HCT116 (cell line): ENCODE data around the gene PMEPA1. TPM values are rescaled to one million over a fixed set of nuclear protein-coding genes. Genes with fewer than 3 reads are reported as not detected.

Experiments used
- ATAC-seq: fragments of 200-7000 bp; cut with Tn5 transposase; 2 replicates; pipeline ENCODE4 v1.9.1; 2020; ENCODE audit warnings: mild to moderate bottlenecking, moderate library complexity
- BruUV-seq: library from RNA; stranded (reverse); fragments of 400-500 nt; replicated peaks from 2 replicates; lab custom pipeline; 2021; lab: Mats Ljungman, UMichigan
- CTCF ChIA-PET: fragments of 300-600 bp; sonication (Branson Sonifier 250); formaldehyde crosslinking; loops from one replicate; lab custom pipeline; 2021; ENCODE audit warnings: antibody characterized with exemption; lab: Charles Lee
- POLR2A ChIA-PET: fragments of 300-600, 350-600 bp; sonication (Branson Sonifier 250); formaldehyde crosslinking; loops from one replicate; lab custom pipeline; 2021; ENCODE audit warnings: antibody characterized with exemption; lab: Charles Lee
- RAD21 ChIA-PET, 2 experiments: fragments of 300-600 bp; sonication (Branson Sonifier 250); formaldehyde crosslinking; loops; one replicate each; lab custom pipeline; 2023; ENCODE audit warnings: low total read pairs in 2 of 2; ENCODE audit not compliant: uncharacterized antibody in 2 of 2, unreplicated experiment in 2 of 2, low non-redundant PET in 1 of 2; lab: Charles Lee
- DNase-seq: peaks from one replicate; pipeline ENCODE4 v3.0.0-alpha.2; 2010; ENCODE audit warnings: low read depth, low spot score
- H2AFZ ChIP-seq: fragments of 200-600 bp; shearing (Covaris generic), sonication (generic); 2 replicates; pipeline ENCODE4 v1.6.1; 2017; ENCODE audit warnings: low read depth, mixed run types, mixed read lengths, antibody characterized with exemption, low read length; ENCODE audit not compliant: poor library complexity, severe bottlenecking
- H3K27ac ChIP-seq: 2 replicates; pipeline ENCODE4 v1.5.1; 2012; ENCODE audit warnings: low read depth, low read length
- H3K27me3 ChIP-seq: fragments of 200-600 bp; sonication (generic); 2 replicates; pipeline ENCODE4 v1.6.1; 2016; ENCODE audit warnings: mixed run types, low read length, mixed read lengths; ENCODE audit not compliant: insufficient read depth
- H3K36me3 ChIP-seq, 2 experiments: fragments of 200-500 bp in 1 of 2; fragments of 200-600 bp in 1 of 2; sonication (Bioruptor generic) in 1 of 2; sonication (generic) in 1 of 2; 2 replicates each; pipeline versions ENCODE4 v1.5.1 to v1.6.1; 2014 to 2016; ENCODE audit warnings: low read length in 2 of 2, inconsistent platforms in 1 of 2, mixed read lengths in 1 of 2, mixed run types in 1 of 2; ENCODE audit not compliant: insufficient read depth in 2 of 2, control insufficient read depth in 1 of 2
- H3K4me1 ChIP-seq, 2 experiments: fragments of 200-600 bp in 1 of 2; sonication (generic) in 1 of 2; 2 replicates each; pipeline versions ENCODE4 v1.5.1 to v1.6.1; 2012 to 2017; ENCODE audit warnings: low read length in 2 of 2, inconsistent platforms in 1 of 2, mild to moderate bottlenecking in 1 of 2, mixed read lengths in 1 of 2, mixed run types in 1 of 2, moderate library complexity in 1 of 2; ENCODE audit not compliant: insufficient read depth in 2 of 2, control insufficient read depth in 1 of 2
- H3K4me2 ChIP-seq: fragments of 200-600 bp; sonication (generic); 2 replicates; pipeline ENCODE4 v1.6.1; 2017; ENCODE audit warnings: mixed run types, low read length, mixed read lengths
- H3K4me3 ChIP-seq, 2 experiments: fragments of 200-600 bp in 1 of 2; sonication (generic) in 1 of 2; replicated peaks in 1 of 2; 2 replicates each; pipeline ENCODE4 v1.5.1; 2011 to 2016; ENCODE audit warnings: low read length in 2 of 2, control low read depth in 1 of 2, low read depth in 1 of 2, mild to moderate bottlenecking in 1 of 2, mixed read lengths in 1 of 2, mixed run types in 1 of 2
- H3K79me2 ChIP-seq: fragments of 200-600 bp; sonication (generic); 2 replicates; pipeline ENCODE4 v1.6.1; 2017; ENCODE audit warnings: mild to moderate bottlenecking, mixed run types, low read length, moderate library complexity, mixed read lengths; ENCODE audit not compliant: insufficient read depth
- H3K9ac ChIP-seq: fragments of 200-600 bp; sonication (generic); 2 replicates; pipeline ENCODE4 v1.6.1; 2016; ENCODE audit warnings: low read length, mixed read lengths
- H3K9me2 ChIP-seq: fragments of 200-600 bp; sonication (generic), shearing (Covaris generic); 2 replicates; pipeline ENCODE4 v1.6.1; 2017; ENCODE audit warnings: mixed run types, mild to moderate bottlenecking, moderate library complexity; ENCODE audit not compliant: insufficient read depth
- H3K9me3 ChIP-seq, 2 experiments: fragments of 200-500 bp in 1 of 2; fragments of 200-600 bp in 1 of 2; sonication (Bioruptor generic) in 1 of 2; sonication (generic) in 1 of 2; 2 replicates each; pipeline ENCODE4 v1.6.1; 2014 to 2017; ENCODE audit warnings: low read length in 2 of 2, mixed read lengths in 2 of 2, inconsistent platforms in 1 of 2, low read depth in 1 of 2, mild to moderate bottlenecking in 1 of 2, mixed run types in 1 of 2, moderate library complexity in 1 of 2; ENCODE audit not compliant: control insufficient read depth in 1 of 2, insufficient read depth in 1 of 2
- H4K20me1 ChIP-seq: fragments of 200-600 bp; sonication (generic), shearing (Covaris generic); 2 replicates; pipeline ENCODE4 v1.6.1; 2017; ENCODE audit warnings: mixed run types, mild to moderate bottlenecking, moderate library complexity; ENCODE audit not compliant: insufficient read depth
- CBX3 ChIP-seq: IDR thresholded peaks from 2 replicates; pipeline ENCODE4 v1.6.1; 2012; ENCODE audit warnings: low read depth
- CEBPB ChIP-seq: IDR thresholded peaks from 2 replicates; pipeline ENCODE4 v1.6.1; 2012; ENCODE audit warnings: low read depth
- EGR1 ChIP-seq: IDR thresholded peaks from 2 replicates; pipeline ENCODE4 v1.6.1; 2012; ENCODE audit warnings: low read depth
- ELF1 ChIP-seq: IDR thresholded peaks from 2 replicates; pipeline ENCODE4 v1.6.1; 2012; ENCODE audit warnings: low read depth, borderline replicate concordance
- FOSL1 ChIP-seq: IDR thresholded peaks from 2 replicates; pipeline ENCODE4 v1.6.1; 2012; ENCODE audit warnings: low read depth
- POLR2AphosphoS5 ChIP-seq: IDR thresholded peaks from 2 replicates; pipeline ENCODE4 v1.6.1; 2011; ENCODE audit warnings: mild to moderate bottlenecking, low read depth, low read length, moderate library complexity
- RAD21 ChIP-seq: IDR thresholded peaks from 2 replicates; pipeline ENCODE4 v1.6.1; 2012; ENCODE audit warnings: low read depth, mild to moderate bottlenecking
- intact Hi-C: fragments of 100-400 bp; cut with micrococcal nuclease; formaldehyde crosslinking; loops from 2 replicates; pipeline ENCODE4 v1.10.0; 2022
- total RNA-seq: library from RNA; stranded (reverse); gene quantifications from one replicate; pipeline ENCODE4 v1.2.1, GENCODE V29; 2021; ENCODE audit not compliant: unreplicated experiment
- TF ChIP-seq, protein P1 (sequence below), 3 experiments: fragments of 200-600 bp in 1 of 3; sonication (generic) in 1 of 3; IDR thresholded peaks in 2 of 3; conservative IDR thresholded peaks in 1 of 3; 2 replicates each; pipeline ENCODE4 v1.5.1; 2012 to 2017; ENCODE audit warnings: low read depth in 2 of 3, low read length in 2 of 3, antibody characterized with exemption in 1 of 3, borderline replicate concordance in 1 of 3, control low read depth in 1 of 3, mild to moderate bottlenecking in 1 of 3, mixed read lengths in 1 of 3, mixed run types in 1 of 3, moderate library complexity in 1 of 3; ENCODE audit not compliant: insufficient read depth in 1 of 3
- TF ChIP-seq, protein P2 (sequence below): IDR thresholded peaks from 2 replicates; pipeline ENCODE4 v1.6.1; 2011; ENCODE audit warnings: mild to moderate bottlenecking, low read length, moderate library complexity; ENCODE audit not compliant: insufficient replicate concordance; ENCODE audit errors: extremely low read depth

The PMEPA1 gene
- total RNA-seq, 1 experiment from 2014 or later, result 0.64 TPM

GRCh38 chr20:57624124-57624523 is 85.7 kb downstream of the PMEPA1 start:
- intact Hi-C loops, result loop anchor here (10.0 kb wide), 1 partner anchor 581 kb away; no protein-coding TSS in a partner anchor
- CTCF ChIA-PET, result interaction anchor here (0.7 to 3.1 kb wide), 2 partner anchors 463 to 578 kb away, joined by 3 to 20 read pairs; no protein-coding TSS in a partner anchor
- Histone ChIP-seq H3K27me3 (peaks cover 17% of the 10 kb centered on the region; the same call in 1 of the 2 replicates), H3K79me2 (no peaks in the 10 kb centered on the region), H3K4me2 (no peak overlapping the region), H3K27ac (no peak overlapping the region), H3K36me3 (no peaks in the 10 kb centered on the region), H2AFZ (no peak overlapping the region), H4K20me1 (no peaks in the 10 kb centered on the region), H3K4me3 (no peak overlapping the region), H3K9me3 (no peaks in the 10 kb centered on the region), H3K4me1 (0 out of 4 replicates have a peak, but pooled peaks cover 0 to 3% of the 10 kb centered on the region in 2 experiments), H3K9ac (no peak overlapping the region), H3K9me2 (no peaks in the 10 kb centered on the region)
- POLR2A ChIA-PET, result no interaction called here
- no TSS peak for BruUV-seq
- DNase-seq (no peak), ATAC-seq (no peak)
- TF ChIP-seq RAD21, result no peak
- TF ChIP-seq, protein P1, sequence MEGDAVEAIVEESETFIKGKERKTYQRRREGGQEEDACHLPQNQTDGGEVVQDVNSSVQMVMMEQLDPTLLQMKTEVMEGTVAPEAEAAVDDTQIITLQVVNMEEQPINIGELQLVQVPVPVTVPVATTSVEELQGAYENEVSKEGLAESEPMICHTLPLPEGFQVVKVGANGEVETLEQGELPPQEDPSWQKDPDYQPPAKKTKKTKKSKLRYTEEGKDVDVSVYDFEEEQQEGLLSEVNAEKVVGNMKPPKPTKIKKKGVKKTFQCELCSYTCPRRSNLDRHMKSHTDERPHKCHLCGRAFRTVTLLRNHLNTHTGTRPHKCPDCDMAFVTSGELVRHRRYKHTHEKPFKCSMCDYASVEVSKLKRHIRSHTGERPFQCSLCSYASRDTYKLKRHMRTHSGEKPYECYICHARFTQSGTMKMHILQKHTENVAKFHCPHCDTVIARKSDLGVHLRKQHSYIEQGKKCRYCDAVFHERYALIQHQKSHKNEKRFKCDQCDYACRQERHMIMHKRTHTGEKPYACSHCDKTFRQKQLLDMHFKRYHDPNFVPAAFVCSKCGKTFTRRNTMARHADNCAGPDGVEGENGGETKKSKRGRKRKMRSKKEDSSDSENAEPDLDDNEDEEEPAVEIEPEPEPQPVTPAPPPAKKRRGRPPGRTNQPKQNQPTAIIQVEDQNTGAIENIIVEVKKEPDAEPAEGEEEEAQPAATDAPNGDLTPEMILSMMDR (IDR thresholded peaks at IDR 0.05 in 2 of 3, conservative IDR thresholded peaks at IDR 0.05 in 1 of 3; ENCODE audit: borderline replicate concordance in 1 of 3, insufficient read depth in 1 of 3, low read depth in 2 of 3, low read length in 2 of 3), result no peak
- no peak for TF ChIP-seq FOSL1
- TF ChIP-seq ELF1, result no peak
- TF ChIP-seq POLR2AphosphoS5, result no peak
- TF ChIP-seq CBX3, result no peak
- no peak for TF ChIP-seq CEBPB
- no peak for TF ChIP-seq EGR1
- TF ChIP-seq, protein P2, sequence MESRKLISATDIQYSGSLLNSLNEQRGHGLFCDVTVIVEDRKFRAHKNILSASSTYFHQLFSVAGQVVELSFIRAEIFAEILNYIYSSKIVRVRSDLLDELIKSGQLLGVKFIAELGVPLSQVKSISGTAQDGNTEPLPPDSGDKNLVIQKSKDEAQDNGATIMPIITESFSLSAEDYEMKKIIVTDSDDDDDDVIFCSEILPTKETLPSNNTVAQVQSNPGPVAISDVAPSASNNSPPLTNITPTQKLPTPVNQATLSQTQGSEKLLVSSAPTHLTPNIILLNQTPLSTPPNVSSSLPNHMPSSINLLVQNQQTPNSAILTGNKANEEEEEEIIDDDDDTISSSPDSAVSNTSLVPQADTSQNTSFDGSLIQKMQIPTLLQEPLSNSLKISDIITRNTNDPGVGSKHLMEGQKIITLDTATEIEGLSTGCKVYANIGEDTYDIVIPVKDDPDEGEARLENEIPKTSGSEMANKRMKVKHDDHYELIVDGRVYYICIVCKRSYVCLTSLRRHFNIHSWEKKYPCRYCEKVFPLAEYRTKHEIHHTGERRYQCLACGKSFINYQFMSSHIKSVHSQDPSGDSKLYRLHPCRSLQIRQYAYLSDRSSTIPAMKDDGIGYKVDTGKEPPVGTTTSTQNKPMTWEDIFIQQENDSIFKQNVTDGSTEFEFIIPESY, result no peak
- RAD21 ChIA-PET, result no interaction called here
